PC-9 (cell line): ENCODE data around the gene MTCL3.

ENCODE experiments used
- BruUV-seq: library from RNA; stranded (reverse); fragments of 400-500 nt; replicated peaks from 2 replicates; lab custom pipeline; 2021; lab: Mats Ljungman, UMichigan
- CTCF ChIA-PET: fragments of 300-600 bp; sonication (Branson Sonifier 250); formaldehyde crosslinking; loops from one replicate; lab custom pipeline; 2022; ENCODE audit warnings: antibody characterized with exemption; lab: Charles Lee
- POLR2A ChIA-PET: fragments of 300-600 bp; sonication (Branson Sonifier 250); formaldehyde crosslinking; loops from one replicate; lab custom pipeline; 2022; ENCODE audit warnings: antibody characterized with exemption; ENCODE audit not compliant: unreplicated experiment; lab: Charles Lee
- DNase-seq, 2 experiments: peaks; one replicate each; pipeline versions ENCODE4 v3.0.0 to v3.0.0-alpha.2; 2015 to 2022; ENCODE audit warnings: mixed read lengths in 1 of 2
- H2AFZ ChIP-seq: fragments of 200-600 bp; sonication (generic); 2 replicates; pipeline ENCODE4 v1.8.1; 2017; ENCODE audit warnings: antibody characterized with exemption
- H3F3A ChIP-seq: fragments of 200-600 bp; sonication (generic); 2 replicates; pipeline ENCODE4 v1.8.1; 2017; ENCODE audit warnings: antibody characterized with exemption, mild to moderate bottlenecking, low read depth; ENCODE audit not compliant: insufficient read depth
- H3K27ac ChIP-seq: fragments of 200-600 bp; sonication (generic); 2 replicates; pipeline ENCODE4 v1.6.1; 2016; ENCODE audit warnings: mixed run types
- H3K27me3 ChIP-seq: fragments of 200-600 bp; sonication (generic); 2 replicates; pipeline ENCODE4 v1.6.1; 2016; ENCODE audit warnings: low read depth, mixed run types; ENCODE audit not compliant: insufficient read depth
- H3K36me3 ChIP-seq: fragments of 200-600 bp; sonication (generic); 2 replicates; pipeline ENCODE4 v1.6.1; 2016; ENCODE audit warnings: low read depth, mixed run types
- H3K4me1 ChIP-seq: fragments of 200-600 bp; sonication (generic); replicated peaks from 2 replicates; pipeline ENCODE4 v1.6.1; 2016; ENCODE audit warnings: mixed run types; ENCODE audit not compliant: insufficient read depth
- H3K4me2 ChIP-seq: fragments of 200-600 bp; sonication (generic); 2 replicates; pipeline ENCODE4 v1.6.1; 2017; ENCODE audit warnings: mixed run types
- H3K4me3 ChIP-seq: fragments of 200-600 bp; sonication (generic); 2 replicates; pipeline ENCODE4 v1.6.1; 2016; ENCODE audit warnings: mixed run types
- H3K79me2 ChIP-seq: fragments of 200-600 bp; sonication (generic); 2 replicates; pipeline ENCODE4 v1.6.1; 2017; ENCODE audit warnings: low read depth, mixed run types
- H3K9me2 ChIP-seq: fragments of 200-600 bp; sonication (generic); 2 replicates; pipeline ENCODE4 v1.8.1; 2017; ENCODE audit warnings: mild to moderate bottlenecking; ENCODE audit not compliant: insufficient read depth
- H3K9me3 ChIP-seq: fragments of 200-600 bp; sonication (generic); 2 replicates; pipeline ENCODE4 v1.8.1; 2016; ENCODE audit warnings: low read depth; ENCODE audit not compliant: insufficient read depth
- H4K20me1 ChIP-seq: fragments of 200-600 bp; sonication (generic); 2 replicates; pipeline ENCODE4 v1.8.1; 2017; ENCODE audit not compliant: insufficient read depth
- EZH2 ChIP-seq: fragments of 200-600 bp; sonication (generic); IDR thresholded peaks from 2 replicates; pipeline ENCODE4 v1.8.0; 2017; ENCODE audit warnings: antibody characterized with exemption, low read depth
- intact Hi-C: fragments of 100-400 bp; cut with micrococcal nuclease; formaldehyde crosslinking; loops from one replicate; pipeline ENCODE4 v1.10.0; 2022; ENCODE audit not compliant: unreplicated experiment
- TF ChIP-seq, protein P1 (sequence below): fragments of 200-600 bp; sonication (generic); conservative IDR thresholded peaks from 2 replicates; pipeline ENCODE4 v1.6.1; 2017; ENCODE audit warnings: mixed run types, antibody characterized with exemption, mild to moderate bottlenecking, moderate library complexity

MTCL3 gene

DNA sequence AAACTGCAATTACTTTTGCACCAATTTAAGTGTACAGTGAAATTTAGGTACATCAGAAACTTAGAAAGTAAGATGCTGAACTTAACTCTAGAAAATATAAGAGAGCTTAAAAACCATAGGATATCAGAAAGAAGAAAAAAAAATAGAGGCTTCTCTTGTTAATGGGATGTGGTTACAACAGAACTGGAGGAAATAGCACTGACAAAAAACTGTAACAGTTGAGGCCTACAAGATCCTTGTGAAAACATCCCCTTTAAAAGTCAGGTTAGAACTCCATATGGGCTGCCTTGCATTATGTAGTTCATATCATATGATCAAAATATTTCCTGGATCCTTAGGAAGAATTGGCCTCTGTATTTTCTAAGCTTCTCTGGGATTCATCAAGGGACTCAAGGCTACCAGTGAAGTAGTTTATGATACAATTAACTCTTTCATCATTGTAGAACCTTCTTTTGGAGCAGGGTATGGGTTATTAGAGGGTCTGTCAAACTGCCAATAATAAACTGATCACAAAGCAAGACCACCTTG is 24.8 kb downstream of the MTCL3 start:
- Histone ChIP-seq H2AFZ (no peak overlapping the region), H3K4me2 (no peak overlapping the region), H3K79me2 (no peaks in the 10 kb centered on the region), H3K36me3 (no peaks in the 10 kb centered on the region), H4K20me1 (no peaks in the 10 kb centered on the region), H3K27me3 (no peaks in the 10 kb centered on the region), H3K27ac (no peak overlapping the region), H3K9me3 (no peaks in the 10 kb centered on the region), H3K4me1 (no peaks in the 10 kb centered on the region), H3K9me2 (no peaks in the 10 kb centered on the region), H3F3A (no peaks in the 10 kb centered on the region), H3K4me3 (no peak overlapping the region)
- no TSS peak for BruUV-seq
- no peak for DNase-seq
- ChIA-PET POLR2A (no interaction called here), CTCF (no interaction called here)
- TF ChIP-seq, protein P1, sequence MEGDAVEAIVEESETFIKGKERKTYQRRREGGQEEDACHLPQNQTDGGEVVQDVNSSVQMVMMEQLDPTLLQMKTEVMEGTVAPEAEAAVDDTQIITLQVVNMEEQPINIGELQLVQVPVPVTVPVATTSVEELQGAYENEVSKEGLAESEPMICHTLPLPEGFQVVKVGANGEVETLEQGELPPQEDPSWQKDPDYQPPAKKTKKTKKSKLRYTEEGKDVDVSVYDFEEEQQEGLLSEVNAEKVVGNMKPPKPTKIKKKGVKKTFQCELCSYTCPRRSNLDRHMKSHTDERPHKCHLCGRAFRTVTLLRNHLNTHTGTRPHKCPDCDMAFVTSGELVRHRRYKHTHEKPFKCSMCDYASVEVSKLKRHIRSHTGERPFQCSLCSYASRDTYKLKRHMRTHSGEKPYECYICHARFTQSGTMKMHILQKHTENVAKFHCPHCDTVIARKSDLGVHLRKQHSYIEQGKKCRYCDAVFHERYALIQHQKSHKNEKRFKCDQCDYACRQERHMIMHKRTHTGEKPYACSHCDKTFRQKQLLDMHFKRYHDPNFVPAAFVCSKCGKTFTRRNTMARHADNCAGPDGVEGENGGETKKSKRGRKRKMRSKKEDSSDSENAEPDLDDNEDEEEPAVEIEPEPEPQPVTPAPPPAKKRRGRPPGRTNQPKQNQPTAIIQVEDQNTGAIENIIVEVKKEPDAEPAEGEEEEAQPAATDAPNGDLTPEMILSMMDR, result no peak
- no peak for TF ChIP-seq EZH2
- intact Hi-C loops, result no loop called here

DNA sequence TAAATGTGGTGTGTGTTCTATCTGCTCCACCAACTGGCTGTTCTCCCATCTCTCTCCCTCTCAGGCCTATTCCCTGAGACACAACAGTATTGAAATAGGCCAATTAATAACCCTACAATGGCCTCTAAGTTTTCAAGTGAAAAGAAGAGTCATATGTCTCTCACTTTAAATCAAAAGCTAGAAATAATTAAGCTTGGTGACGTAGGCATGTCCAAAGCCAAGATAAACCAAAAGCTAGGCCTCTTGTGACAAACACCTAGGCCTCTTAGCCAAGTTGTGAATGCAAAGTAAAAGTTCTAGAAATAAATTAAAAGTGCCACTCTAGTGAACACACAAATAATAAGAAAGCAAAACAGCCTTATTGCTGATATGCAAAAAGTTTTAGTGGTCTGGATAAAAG is 29.9 kb downstream of the MTCL3 start:
- Histone ChIP-seq H3K27me3 (no peaks in the 10 kb centered on the region), H3K4me3 (no peak overlapping the region), H3K9me3 (no peaks in the 10 kb centered on the region), H3K9me2 (no peaks in the 10 kb centered on the region), H4K20me1 (no peaks in the 10 kb centered on the region), H3K27ac (no peak overlapping the region), H3F3A (peaks cover 9% of the 10 kb centered on the region), H3K4me2 (no peak overlapping the region), H3K36me3 (no peaks in the 10 kb centered on the region), H3K79me2 (no peaks in the 10 kb centered on the region), H3K4me1 (peaks cover 11% of the 10 kb centered on the region), H2AFZ (no peak overlapping the region)
- ChIA-PET POLR2A (no interaction called here), CTCF (no interaction called here)
- TF ChIP-seq EZH2, result no peak
- TF ChIP-seq, protein P1, result no peak
- intact Hi-C loops, result no loop called here
- no TSS peak for BruUV-seq
- DNase-seq, result no peak

DNA sequence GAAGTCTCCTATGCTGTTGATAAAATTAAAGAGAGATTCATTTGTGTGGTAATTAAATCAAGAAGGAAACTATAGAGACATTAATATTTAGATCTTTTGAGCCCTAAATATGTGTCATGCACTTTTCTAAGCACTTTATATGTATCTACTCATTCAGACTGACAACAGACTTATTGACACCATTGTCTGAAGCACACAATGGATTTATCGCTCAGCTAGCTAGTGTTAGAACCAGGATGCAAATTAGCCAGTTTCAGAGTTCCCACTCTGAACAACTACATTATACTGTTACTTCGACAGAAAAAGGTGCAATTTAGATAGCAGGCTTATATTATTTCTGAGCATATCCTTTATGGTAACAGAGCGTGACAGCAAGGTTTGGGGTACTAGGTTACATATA is 32.2 kb downstream of the MTCL3 start:
- Histone ChIP-seq H3K36me3 (no peaks in the 10 kb centered on the region), H3K9me2 (no peaks in the 10 kb centered on the region), H4K20me1 (no peaks in the 10 kb centered on the region), H3K4me1 (peaks cover 34% of the 10 kb centered on the region), H3K79me2 (no peaks in the 10 kb centered on the region), H3K27ac (no peak overlapping the region), H3K4me3 (no peak overlapping the region), H3K27me3 (no peaks in the 10 kb centered on the region), H3F3A (peaks cover 14% of the 10 kb centered on the region), H3K9me3 (no peaks in the 10 kb centered on the region; the same call in 1 of the 2 replicates), H2AFZ (no peak overlapping the region), H3K4me2 (no peak overlapping the region)
- BruUV-seq, result no TSS peak
- DNase-seq, result no peak
- POLR2A ChIA-PET, result no interaction called here
- CTCF ChIA-PET, result no interaction called here
- intact Hi-C loops, result no loop called here
- no peak for TF ChIP-seq EZH2
- TF ChIP-seq, protein P1, result no peak
